Esophagus squamous epithelium (tissue), 4 donors: ENCODE measurements around the gene TIAM2.

ENCODE experiments used
- POLR2A ChIP-seq, 4 donors: fragments of 450-650 bp; IDR thresholded peaks; one replicate each; pipeline ENCODE4 v1.6.1; 2017; ENCODE audit warnings: antibody characterized with exemption in 4 of 4, mild to moderate bottlenecking in 4 of 4, moderate library complexity in 3 of 4
- TF ChIP-seq, protein P1 (sequence below), 6 experiments: fragments of 450-650 bp in 4 of 6; fragments of 200-600 bp in 2 of 6; sonication (generic) in 2 of 6; IDR thresholded peaks; one replicate each; pipeline ENCODE4 v1.5.1; 2016 to 2019; ENCODE audit warnings: antibody characterized with exemption in 6 of 6, mild to moderate bottlenecking in 4 of 6, moderate library complexity in 4 of 6

DNA sequence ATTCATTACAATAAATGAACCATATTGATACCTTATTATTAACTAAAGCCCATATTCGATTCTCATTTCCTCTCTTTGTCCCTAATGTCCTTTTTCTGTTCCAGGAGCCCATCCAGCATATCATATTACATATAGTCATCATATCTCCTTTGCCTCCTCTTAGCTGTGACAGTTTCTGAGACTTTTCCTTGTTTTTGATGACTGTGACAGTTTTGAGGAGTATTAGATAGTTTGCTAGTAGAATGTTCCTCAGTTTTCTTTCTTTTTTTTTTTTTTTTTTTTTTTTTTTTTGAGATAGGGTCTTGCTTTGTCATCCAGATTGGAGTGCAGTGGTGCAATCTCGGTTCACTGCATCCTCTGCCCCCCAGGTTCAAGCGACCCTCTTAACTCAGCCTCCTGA lies 61.6 kb downstream of the TIAM2 start:
- TF ChIP-seq, protein P1, sequence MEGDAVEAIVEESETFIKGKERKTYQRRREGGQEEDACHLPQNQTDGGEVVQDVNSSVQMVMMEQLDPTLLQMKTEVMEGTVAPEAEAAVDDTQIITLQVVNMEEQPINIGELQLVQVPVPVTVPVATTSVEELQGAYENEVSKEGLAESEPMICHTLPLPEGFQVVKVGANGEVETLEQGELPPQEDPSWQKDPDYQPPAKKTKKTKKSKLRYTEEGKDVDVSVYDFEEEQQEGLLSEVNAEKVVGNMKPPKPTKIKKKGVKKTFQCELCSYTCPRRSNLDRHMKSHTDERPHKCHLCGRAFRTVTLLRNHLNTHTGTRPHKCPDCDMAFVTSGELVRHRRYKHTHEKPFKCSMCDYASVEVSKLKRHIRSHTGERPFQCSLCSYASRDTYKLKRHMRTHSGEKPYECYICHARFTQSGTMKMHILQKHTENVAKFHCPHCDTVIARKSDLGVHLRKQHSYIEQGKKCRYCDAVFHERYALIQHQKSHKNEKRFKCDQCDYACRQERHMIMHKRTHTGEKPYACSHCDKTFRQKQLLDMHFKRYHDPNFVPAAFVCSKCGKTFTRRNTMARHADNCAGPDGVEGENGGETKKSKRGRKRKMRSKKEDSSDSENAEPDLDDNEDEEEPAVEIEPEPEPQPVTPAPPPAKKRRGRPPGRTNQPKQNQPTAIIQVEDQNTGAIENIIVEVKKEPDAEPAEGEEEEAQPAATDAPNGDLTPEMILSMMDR (IDR thresholded peaks at IDR 0.05) = no peak
- no peak for TF ChIP-seq POLR2A (IDR thresholded peaks at IDR 0.05)
